Stimulated activated CD4-positive, alpha-beta T cell treated with anti-CD3 and anti-CD28 coated beads, Interleukin-15, amount 100 ng/mL, for 24 hours (primary cell): ENCODE measurements around the gene CCDC13.

Source experiments
- DNase-seq: peaks from one replicate; pipeline ENCODE4 v3.0.0-alpha.2; 2020

The CCDC13 gene

DNA sequence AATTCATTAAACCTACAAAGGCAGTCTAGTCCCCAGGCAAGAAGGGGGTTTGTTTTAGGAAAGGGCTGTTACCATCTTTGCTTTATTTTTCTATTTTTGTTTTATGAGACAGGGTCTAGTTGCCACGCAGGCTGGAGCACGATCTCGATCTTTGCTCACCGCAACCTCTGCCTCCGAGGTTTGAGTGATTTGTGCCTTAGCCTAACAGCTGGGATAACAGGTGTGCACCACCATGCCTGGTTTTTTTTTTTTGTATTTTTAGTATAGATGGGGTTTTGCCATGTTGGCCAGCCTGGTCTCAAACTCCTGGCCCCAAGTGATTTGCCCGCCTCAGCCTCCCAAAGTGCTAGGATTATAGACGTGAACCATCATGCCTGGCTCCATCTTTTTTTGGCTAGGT is 26.3 kb upstream of the CCDC13 start:
- DNase-seq, result no peak

DNA sequence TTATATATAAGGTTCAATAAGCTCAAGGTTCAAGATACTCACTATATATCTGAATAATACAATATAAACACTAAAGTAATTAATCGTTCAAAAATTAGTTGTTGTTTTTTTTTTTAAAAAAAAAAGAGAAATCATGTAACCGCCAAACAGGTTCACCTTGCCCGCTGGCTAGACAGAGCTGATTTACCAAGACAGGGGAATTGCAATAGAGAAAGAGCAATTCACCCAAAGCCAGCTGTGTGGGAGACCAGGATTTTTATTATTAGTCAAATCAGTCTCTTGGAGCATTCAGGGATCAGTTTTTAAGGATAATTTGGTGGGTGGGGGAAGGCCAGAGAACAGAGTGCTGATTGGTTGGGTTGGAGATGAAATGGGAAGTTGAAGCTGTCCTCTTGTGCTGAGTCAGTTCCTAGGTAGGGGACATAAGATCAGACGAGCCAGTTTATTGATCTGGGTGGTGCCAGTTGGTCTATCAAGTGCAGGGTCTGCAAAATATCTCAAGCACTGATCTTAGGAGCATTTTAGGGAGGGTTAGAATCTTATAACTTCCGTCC is 23.4 kb upstream of the CCDC13 start:
- DNase-seq, result no peak

DNA sequence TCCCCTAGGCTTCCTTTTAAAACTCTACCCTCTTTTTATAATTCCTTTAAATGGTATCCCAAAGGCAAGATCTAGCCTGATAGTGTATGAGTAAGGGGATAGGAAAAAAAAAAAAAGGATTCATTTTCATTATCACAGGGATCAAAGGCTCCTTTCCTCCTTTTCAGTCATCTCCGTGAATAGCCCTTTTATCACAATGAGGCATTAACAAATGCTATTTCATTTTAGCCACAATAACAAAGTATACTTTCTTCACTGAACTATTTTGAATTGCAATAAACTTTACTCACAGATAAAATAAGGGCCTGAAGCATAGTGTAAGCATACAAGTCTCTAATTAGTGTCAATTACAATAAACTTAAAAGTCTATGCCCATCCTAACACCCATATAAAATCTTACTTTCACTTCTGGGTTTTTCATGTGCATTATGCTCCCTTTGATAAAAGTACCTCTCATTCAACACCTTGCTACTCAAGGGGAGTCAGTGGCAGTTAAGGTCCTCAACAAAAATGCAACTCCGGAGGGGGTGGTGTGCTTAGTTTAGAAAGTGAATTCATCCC is 22.6 kb upstream of the CCDC13 start:
- no peak for DNase-seq

DNA sequence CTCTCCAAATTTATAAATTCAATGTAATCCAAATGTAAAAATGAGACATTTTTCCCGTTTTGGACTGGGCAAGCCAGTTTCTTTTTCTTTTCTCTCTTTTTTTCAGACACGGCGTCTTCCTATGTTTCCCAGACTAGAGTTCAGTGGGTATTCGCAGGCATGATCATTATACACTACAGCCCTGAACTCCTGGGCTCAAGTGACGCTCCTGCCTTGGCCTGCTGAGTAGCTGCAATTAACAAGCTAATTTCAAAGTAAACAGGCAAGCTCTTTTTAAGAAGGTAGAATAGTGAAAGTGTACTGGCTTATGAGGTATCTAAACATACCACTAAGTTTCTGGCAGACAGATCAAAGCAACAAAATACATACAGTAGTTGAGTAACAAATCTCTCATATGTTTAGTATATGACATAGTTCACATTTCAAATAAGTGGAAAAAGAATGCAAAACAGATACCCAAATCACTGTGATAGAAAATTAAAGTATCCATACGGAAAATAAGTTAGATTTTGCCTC is 17.7 kb upstream of the CCDC13 start:
- DNase-seq, result no peak

DNA sequence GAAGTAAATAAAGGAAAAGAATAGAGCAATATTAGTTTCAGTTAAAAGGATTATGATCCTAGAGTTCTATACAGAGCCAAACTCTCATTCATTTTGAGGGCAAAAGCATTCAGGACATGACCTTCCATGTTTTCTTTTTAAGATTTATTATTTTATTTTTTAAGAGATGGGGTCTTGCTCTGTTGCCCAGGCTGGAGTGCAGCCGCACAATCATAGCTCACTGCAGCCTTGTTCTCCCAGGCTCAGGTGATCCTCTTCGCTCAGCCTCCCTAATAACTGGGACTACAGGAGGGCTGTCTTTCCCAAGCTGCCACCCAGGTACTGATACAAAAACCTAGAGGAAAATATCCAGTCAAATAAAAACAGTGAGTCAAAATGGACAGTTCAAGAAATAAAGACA is 13.6 kb upstream of the CCDC13 start:
- no peak for DNase-seq

DNA sequence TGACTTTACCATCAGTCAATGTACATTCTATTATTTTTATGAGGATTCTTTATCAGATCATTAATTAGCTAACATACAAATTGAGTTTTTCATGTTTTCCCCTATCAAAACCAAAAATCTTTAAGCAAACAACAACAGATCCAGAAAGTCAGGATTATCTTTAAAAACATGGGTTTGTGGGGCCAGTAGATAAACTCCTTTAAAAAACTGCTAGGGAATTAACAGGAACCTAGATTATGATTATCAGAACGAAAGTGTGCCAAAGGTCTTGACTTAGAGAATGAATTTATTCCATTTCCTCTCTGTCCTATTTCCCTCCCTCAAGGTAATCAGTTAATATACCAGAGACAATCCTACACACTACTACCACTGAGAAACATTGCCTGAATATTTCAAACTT is 13.2 kb upstream of the CCDC13 start:
- DNase-seq, result no peak

DNA sequence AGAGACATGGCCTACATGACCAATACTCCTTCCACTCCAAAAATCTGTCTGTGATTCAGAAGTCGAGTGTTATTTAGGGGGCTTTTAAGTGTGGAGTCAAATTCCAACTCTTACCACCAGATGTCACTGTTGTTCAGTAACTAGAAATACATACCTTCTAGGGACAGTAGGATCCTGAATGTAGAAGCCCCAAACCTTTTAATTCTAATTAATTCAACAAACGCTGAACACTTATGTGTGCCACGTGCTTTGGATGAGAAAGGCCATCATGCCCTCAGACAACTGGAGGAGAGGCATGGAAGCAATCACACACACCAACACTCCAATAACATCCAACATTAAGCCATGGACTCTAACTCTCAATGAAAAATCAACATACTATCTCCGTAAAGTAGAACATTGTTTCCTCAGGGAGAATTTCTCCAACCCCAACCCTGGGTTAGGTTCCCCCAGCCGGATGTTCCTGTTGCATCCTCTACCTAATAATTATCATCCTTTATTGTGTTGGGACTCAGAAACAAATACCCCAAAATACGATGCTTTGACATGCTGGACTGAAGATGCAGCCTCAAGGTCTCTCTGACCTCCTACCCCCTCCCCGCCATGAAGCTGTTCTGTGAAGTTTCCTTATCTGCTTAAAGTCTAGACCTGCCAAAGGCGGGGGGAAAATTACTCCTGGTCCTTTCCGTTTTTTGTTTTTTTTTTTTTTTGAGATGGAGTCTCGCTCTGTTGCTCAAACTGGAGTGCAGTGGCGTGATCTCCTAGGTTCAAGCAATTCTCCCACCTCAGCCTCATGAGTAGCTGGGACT is 8.0 kb upstream of the CCDC13 start:
- no peak for DNase-seq

DNA sequence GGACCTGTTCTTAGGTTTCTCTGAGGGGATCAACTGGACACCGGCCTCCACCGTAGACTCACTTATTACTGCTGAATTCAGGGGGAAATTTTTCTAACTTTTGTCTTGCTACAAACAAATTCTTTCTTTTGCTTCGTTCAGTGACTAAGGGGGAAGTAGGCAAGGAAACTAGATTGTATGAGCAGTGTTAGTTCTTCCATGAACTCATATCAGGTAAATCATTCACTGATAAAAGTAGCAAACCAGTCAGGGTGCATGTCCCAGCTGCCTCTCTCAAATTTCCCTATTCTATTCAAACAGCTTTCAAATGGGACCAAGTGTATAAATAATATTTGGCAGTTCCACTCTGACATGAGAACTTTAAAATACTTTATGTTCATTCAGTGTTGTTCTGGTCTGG is 7.3 kb upstream of the CCDC13 start:
- no peak for DNase-seq

DNA sequence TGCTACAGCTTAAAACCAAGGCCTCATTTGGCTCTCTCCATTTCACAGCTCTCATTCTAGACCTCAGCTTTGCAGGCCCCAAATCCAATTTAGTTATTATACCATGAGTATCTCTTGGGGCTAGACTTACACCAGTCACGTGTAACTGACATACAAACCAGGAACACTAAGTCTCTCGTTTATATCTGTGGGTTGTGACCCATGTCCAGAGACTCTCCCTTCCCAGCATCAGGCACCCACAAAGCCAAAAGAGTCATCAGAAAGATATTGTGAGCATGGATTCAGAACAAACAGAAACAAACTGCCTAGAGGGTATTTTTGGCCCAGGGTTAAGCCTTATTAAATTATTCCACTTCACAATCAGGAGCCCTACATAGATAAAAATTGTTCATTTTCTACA is 5.6 kb upstream of the CCDC13 start:
- no peak for DNase-seq

DNA sequence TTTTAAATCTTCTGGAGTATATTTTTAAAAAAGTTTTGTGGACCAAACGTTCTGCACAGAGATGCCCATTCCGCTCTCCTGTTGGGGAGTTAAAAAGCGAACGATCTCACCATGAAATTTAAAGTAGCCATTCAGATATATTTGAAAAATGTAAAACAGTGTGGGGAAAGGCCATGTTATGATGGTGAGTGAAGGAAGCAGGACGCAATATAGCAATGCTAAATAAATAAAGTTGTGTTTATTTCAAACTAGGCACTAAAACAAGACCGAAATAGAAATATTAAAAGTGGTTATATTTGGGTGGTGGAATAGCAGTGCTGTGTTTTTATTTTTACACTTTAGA is 327 bp upstream of the CCDC13 start:
- DNase-seq, result no peak

DNA sequence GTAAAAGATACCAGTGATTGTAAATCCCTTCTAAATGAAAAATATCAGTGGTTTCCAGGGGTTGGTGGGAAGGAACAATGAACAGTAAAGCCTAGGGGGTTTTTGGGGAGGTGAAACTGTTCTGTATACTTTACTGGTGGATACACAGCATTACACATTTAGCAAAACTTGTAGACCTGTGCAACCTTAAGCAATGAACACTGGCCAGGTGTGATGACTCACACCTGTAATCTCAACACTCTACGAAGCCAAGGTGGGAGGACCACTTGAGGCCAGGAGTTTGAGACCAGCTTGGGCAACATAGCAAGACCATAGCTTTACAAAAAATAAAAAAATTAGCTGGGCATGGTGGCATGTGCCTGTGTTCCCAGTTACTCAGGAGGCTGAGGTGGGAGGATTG is 1.8 kb downstream of the CCDC13 start:
- no peak for DNase-seq

DNA sequence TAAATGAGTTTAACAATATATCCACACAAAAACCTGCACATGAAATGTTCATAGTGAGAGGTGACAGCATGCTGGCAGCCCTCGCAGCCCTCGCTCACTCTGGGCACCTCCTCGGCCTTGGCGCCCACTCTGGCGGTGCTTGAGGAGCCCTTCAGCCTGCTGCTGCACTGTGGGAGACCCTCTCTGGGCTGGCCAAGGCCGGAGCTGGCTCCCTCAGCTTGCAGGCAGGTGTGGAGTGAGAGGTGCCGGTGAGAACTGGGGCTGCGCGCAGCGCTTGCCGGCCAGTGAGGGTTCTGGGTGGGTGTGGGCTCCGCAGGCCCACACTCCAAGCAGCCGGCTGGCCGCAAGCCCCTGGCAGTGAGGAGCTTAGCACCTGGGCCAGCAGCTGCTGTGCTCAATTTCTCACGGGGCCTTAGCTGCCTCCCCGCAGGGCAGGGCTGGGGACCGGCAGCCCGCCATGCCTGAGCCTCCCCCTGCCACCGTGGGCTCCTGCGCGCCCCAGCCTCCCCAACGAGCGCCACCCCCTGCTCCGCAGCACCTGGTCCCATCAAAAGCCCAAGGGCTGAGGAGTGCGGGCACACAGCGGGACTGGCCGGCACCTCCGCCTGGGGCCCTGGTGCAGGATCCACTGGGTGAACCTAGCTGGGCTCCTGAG is 3.4 kb downstream of the CCDC13 start:
- DNase-seq, result no peak

DNA sequence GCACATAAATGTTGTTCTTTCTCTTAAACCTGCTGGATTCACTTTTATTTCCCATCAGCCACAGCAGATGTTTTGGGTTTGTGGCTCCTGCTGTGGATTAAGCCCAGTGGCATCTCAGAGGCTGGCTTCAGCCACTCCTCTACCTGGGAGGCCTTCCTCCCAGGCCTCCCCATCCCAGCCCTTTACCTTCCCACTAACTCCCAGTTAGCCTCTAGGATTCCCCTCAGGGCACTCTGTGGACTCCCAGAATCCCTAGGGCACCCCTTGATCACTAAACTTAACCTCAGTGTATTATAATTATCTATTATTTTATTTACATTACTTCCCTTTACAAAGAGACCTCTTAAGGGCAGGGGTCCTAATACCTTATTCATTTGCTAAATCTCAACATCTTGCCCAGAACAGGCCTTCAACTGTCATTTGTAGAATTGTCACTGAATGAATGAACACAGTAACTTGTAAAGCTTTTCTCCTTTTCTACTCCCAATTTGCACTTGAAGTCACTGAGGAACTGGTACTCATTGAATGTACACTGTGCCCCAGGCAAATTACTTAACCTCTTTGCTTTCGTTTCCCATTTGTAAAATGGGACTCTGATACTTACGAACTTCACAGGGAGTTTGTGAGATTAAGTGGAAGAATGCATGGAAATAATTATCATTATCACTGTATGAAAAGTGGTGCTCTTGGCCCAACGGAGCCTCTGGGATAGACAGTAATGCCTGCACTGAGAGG is 8.3 kb downstream of the CCDC13 start:
- DNase-seq, result no peak

DNA sequence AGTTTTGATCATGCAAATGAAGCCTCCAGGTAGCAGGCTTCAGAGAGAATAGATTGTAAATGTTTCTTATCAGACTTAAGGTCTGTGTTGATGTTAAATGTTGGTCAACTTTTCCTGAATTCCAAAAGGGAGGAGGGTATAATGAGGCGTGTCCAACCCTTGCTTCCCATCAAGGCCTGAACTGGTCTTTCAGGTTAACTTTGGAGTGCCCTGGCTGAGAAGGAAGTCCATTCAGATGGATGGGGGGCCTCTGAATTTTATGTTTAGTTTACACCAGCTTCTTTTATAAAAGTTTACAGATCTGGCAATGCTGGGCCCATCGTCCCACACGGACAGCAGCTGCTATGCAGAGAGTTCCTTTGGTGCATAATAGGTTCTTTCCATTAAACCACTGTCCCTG is 8.9 kb downstream of the CCDC13 start:
- DNase-seq, result no peak

DNA sequence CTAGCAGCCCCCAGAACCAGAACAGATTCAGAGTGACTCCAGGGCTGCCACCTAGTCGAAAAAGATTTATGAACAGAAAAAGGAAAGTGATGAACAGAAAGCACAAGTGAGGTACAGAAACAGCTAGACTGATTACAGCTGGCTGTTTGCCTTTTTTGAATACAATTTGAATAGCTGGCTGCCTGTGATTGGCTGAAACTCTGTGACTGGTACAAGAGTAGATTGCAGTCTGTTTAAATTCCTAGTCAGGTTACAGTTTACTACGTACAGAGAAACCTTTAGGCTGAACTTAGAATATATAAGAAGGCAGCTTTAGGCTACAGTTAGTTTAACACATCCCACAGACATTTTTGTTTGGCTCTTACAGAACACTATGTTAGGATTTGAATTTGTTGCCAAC is 10.0 kb downstream of the CCDC13 start:
- DNase-seq, result no peak

DNA sequence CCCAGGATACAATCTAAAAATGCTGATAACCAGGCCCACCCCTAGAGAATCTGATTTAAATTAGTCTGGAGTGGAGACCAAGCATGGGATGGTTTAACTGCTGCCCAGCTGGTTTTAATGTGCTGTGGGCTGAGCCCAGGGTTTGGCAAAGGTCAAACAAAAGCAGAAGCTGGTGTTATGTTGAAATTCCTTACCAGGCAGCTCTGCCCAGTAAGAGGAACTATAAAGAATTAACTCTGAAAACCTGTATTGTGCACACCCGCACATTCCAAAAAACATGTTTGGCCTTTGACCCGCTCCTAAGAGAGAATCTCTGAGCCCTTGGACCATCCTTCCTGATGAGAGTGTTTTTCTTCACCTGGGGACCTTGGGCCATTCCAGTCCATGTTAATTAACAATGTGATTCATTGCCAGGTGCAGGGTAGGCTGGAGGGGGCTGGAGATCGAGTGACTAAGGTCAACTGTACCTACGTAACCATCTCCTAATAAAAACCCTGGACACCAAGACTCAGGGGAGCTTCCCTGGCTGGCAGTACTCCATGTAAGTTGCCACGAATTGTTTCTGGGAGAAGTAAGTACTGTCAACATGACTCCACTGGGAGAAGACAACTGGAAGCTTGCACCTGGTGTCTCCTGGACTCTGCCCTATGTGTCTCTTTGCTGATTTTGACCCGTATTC is 10.9 kb downstream of the CCDC13 start:
- DNase-seq, result no peak

DNA sequence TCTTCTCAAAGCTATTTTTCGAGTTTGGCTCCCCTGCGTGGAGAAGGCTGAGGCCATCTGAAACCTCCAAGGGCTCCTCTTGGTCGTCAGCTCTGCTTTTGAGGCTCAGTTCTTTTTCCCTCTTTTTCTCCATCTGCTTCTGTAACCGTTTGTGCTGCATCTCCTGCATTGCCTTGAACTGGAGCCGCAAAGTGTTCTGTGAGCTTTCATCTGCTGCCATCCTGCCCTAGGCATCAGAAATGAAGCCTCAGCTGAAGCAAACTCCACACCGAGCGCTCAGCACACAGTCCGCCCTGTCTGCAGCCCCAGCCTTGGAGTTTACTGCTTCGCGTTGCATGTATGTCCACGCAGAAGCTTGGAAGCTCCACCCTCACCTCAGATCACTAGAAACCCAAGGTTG is 14.9 kb downstream of the CCDC13 start:
- no peak for DNase-seq

DNA sequence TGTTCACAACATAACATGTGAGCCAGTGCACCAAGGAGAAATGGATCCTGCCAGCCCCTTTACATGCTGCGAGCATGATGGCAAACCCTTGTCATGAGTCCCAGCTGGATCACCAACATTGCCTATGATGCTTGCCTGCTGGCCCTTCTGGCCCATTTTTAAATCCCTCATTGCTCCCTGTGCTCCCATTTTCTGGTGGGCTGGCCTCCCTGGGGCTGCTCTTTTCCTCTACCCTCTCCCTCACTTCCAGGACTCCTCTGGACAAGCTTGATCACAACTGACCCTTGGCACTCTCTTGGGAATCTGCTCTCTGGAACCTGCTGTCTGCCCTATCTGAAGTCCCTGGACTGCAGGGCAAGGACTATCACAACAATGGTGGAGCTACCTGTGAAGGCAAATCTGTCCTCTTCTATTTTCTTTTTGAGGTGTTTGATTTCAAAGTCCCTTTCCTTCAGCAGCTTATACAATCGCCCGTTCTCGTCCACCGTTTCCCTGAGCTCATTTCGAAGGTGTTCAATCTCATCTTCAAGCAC is 16.3 kb downstream of the CCDC13 start:
- no peak for DNase-seq

DNA sequence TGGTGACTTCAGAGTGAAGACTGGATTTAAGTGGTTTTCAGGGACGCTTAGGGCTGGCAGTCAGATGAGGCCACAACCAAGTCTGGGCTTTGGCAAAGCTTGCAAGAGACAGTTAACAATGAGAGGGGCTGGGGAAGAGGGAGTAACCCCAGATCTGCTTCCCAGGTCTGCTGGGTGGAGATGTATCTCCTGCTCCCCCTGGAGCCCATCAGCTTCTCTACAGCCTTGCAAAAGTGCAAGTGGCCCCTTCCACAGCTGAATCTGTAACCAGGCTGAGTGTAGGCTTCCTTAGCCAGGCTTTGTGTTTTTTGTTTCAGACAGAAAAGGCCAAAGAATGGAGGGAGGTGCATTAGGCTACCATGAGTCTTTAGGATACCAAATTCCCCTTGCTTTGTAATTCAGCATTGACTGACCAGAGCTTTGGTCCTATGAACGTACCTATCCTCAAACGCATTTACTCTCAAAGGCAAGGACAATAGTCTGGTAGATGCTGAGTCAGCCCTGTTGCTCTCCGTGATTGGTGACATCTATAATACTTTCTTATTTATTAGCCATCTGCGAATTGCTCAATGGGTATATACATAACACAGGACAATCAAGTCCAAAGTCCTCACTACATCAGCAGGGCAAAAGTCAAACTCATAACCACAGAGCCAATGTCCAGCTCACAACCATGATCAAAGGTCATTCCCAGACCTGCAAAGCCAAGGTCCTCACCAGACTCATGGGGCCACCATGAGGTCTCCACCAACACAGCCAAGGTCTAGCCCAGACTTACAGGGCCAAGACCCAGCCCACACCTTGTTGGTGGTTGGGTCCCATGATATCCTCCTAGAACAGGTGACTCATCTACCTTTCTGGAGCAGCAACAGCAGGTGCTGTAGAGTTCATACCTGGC is 17.1 kb downstream of the CCDC13 start:
- DNase-seq, result no peak

DNA sequence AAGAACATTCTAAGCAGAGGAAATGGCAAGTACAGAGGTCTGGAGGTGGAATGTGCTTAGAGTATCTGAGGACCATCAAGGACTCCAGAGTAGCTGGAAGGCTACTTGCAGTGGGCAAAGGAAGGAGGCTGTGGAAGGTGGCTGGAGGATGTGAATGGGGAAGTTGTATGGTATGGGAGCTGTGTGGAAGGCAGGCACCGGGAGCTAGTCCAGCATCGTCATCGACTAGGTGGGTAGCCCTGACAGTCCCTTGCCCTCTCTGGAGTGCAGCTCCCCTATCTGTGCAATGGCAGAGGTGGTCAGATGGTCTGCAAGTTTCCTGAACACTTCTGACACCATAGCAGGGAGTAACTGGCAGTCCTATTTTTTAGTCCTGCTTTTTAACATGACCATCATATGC is 19.3 kb downstream of the CCDC13 start:
- DNase-seq, result no peak

DNA sequence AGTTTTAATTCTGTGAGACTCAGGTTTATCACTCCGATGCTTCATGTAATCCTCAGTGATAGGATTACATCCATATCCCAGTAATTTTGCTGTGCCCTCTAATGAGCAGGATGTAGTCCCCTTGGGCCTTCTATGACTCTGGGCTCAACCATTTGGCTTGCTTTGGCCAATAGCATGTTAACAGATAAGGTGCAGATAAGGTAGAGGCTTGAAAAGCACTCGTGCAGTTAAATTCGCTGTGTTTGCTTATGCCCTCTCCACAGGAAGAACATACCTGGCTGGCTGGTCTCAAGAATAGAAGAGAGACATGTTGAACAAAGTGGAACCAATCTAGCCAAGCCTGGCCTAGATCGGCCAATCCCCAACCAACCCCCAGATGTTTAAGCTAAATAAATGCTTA is 20.1 kb downstream of the CCDC13 start:
- no peak for DNase-seq
